AG04450 (cell line): ENCODE measurements around the gene LRTM2. TPM values are rescaled to one million over a fixed set of nuclear protein-coding genes. Genes with fewer than 3 reads are reported as not detected.

Source experiments
- CTCF ChIA-PET: fragments of 300-600, 350-600 bp; formaldehyde crosslinking; extraction: SDS; loops from one replicate; lab custom pipeline; 2022; ENCODE audit warnings: antibody characterized with exemption, inconsistent platforms; lab: Charles Lee
- POLR2A ChIA-PET: fragments of 350-600 bp; formaldehyde crosslinking; extraction: SDS; loops from one replicate; lab custom pipeline; 2021; ENCODE audit warnings: antibody characterized with exemption, inconsistent platforms; lab: Yijun Ruan, JAX
- DNase-seq: peaks from one replicate; pipeline ENCODE4 v3.0.0-alpha.2; 2011; ENCODE audit warnings: low read depth, low spot score
- H3K27ac ChIP-seq: one replicate; pipeline ENCODE4 v1.5.1; 2012; ENCODE audit warnings: low read depth, low read length, control low read depth
- H3K27me3 ChIP-seq: one replicate; pipeline ENCODE4 v1.6.0; 2012; ENCODE audit warnings: low read length; ENCODE audit not compliant: control insufficient read depth, insufficient read depth
- H3K4me3 ChIP-seq: 2 replicates; pipeline ENCODE4 v1.5.1; 2011; ENCODE audit warnings: mild to moderate bottlenecking, low read depth, low read length, control low read depth
- H3K9me3 ChIP-seq: 2 replicates; pipeline ENCODE4 v1.5.1; 2012; ENCODE audit warnings: low read length; ENCODE audit not compliant: control insufficient read depth, insufficient read depth
- polyA plus RNA-seq: library from polyadenylated mRNA; depleted of rRNA; stranded (reverse); fragments of >200 nt; gene quantifications from 2 replicates; pipeline ENCODE4 v1.2.3, GENCODE V29; 2011
- TF ChIP-seq, protein P1 (sequence below): IDR thresholded peaks from 2 replicates; pipeline ENCODE4 v1.5.1; 2011; ENCODE audit warnings: low read depth, low read length, control low read depth, inconsistent platforms

LRTM2 gene
- polyA plus RNA-seq, 1 experiment, result not detected

GRCh38 chr12:1819050-1819449, 1.3 kb upstream of the LRTM2 start:
- Histone ChIP-seq H3K9me3 (peaks cover 3% of the 10 kb centered on the region; the same call in 1 of the 2 replicates), H3K27ac (no peak overlapping the region), H3K27me3 (peaks cover 77% of the 10 kb centered on the region), H3K4me3 (no peak overlapping the region)
- DNase-seq, result no peak
- ChIA-PET POLR2A (no interaction called here), CTCF (no interaction called here)
- TF ChIP-seq, protein P1, sequence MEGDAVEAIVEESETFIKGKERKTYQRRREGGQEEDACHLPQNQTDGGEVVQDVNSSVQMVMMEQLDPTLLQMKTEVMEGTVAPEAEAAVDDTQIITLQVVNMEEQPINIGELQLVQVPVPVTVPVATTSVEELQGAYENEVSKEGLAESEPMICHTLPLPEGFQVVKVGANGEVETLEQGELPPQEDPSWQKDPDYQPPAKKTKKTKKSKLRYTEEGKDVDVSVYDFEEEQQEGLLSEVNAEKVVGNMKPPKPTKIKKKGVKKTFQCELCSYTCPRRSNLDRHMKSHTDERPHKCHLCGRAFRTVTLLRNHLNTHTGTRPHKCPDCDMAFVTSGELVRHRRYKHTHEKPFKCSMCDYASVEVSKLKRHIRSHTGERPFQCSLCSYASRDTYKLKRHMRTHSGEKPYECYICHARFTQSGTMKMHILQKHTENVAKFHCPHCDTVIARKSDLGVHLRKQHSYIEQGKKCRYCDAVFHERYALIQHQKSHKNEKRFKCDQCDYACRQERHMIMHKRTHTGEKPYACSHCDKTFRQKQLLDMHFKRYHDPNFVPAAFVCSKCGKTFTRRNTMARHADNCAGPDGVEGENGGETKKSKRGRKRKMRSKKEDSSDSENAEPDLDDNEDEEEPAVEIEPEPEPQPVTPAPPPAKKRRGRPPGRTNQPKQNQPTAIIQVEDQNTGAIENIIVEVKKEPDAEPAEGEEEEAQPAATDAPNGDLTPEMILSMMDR, result no peak

DNA sequence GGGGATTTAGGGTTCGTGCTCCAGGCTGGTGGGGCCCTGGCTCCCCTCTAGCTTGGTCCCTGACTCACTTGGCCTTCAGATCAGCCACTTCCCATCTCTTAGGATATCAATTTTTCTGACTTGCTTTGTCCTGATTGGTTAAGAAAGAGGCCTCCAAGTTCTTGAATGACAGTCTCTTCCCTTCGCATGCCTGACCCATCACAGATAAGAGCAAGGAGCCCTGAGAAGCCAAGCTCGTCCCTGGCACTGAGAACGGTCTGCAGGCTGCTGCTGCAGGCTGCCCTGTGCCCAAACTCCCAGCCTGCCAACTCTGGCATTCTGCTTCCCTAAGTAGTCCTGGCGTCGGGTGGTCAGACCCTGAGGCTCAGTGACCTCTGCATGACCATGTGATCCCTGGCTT, 794 bp upstream of the LRTM2 start:
- peaks cover 79% of the 10 kb centered on the region for H3K27me3 ChIP-seq
- ChIA-PET POLR2A (no interaction called here), CTCF (no interaction called here)
- DNase-seq, result no peak
- H3K27ac ChIP-seq, result no peak overlapping the region
- H3K9me3 ChIP-seq, result peaks cover 3% of the 10 kb centered on the region; the same call in 1 of the 2 replicates
- TF ChIP-seq, protein P1, result no peak
- no peak overlapping the region for H3K4me3 ChIP-seq

- CTCF ChIA-PET, result interaction anchor here (1.4 kb wide), 1 partner anchor 119 kb away, joined by 4 read pairs; no protein-coding TSS in a partner anchor
- H3K27me3 ChIP-seq, result peaks cover 81% of the 10 kb centered on the region
- no peak overlapping the region for H3K27ac ChIP-seq
- no peak for DNase-seq
- H3K9me3 ChIP-seq, result peaks cover 3% of the 10 kb centered on the region; the same call in 1 of the 2 replicates
- POLR2A ChIA-PET, result no interaction called here
- no peak overlapping the region for H3K4me3 ChIP-seq
- TF ChIP-seq, protein P1, result no peak
Observed at GRCh38 chr12:1820896-1821291, 529 bp downstream of the LRTM2 start.

- Histone ChIP-seq H3K27ac (no peak overlapping the region), H3K9me3 (peaks cover 3% of the 10 kb centered on the region; the same call in 1 of the 2 replicates), H3K27me3 (peaks cover 78% of the 10 kb centered on the region), H3K4me3 (no peak overlapping the region)
- ChIA-PET POLR2A (no interaction called here), CTCF (interaction anchor here (1.4 kb wide), 1 partner anchor 118 kb away, joined by 4 read pairs; no protein-coding TSS in a partner anchor)
- TF ChIP-seq, protein P1, result no peak
- no peak for DNase-seq
Observed at GRCh38 chr12:1821805-1822204, 1.4 kb downstream of the LRTM2 start.

DNA sequence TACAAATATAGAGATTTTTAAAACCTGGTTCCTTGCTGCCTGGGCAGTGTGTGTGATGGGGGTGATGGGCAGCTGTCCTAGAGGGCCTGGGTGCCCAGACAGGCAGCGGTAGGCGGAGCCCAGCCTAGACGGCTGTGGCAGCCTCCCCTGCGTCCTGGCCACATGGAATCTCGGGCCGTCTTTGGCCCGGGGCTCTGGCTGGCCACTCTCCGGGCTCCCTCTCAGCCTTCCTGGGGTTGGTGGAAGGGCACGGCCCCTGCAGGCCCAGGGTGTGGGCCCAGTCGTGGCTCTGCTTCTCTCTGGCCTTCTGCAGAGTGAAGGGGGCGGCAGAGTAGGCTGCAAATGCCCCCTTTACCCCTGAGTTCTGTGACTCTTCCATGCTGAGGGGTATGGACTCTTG, 2.3 kb downstream of the LRTM2 start:
- H3K4me3 ChIP-seq, result no peak overlapping the region
- ChIA-PET POLR2A (no interaction called here), CTCF (no interaction called here)
- H3K9me3 ChIP-seq, result no peaks in the 10 kb centered on the region; the same call in 1 of the 2 replicates
- H3K27me3 ChIP-seq, result peaks cover 81% of the 10 kb centered on the region
- no peak overlapping the region for H3K27ac ChIP-seq
- TF ChIP-seq, protein P1, result no peak
- DNase-seq, result no peak
